OCI-LY3 (cell line): ENCODE data around the gene MED17.

ENCODE experiments used
- H2AFZ ChIP-seq: fragments of 200-600, 300-600 bp; shearing (Covaris generic); 2 replicates; pipeline ENCODE4 v1.6.0; 2014; ENCODE audit warnings: antibody characterized with exemption, low read depth, low read length
- H3K27ac ChIP-seq: fragments of 200-600, 300-600 bp; sonication (generic); 2 replicates; pipeline ENCODE4 v1.5.1; 2014; ENCODE audit warnings: mild to moderate bottlenecking, low read length, moderate library complexity, mixed read lengths
- H3K27me3 ChIP-seq: fragments of 200-600, 300-600 bp; sonication (generic); 2 replicates; pipeline ENCODE4 v1.6.1; 2014; ENCODE audit warnings: low read depth, low read length, mixed read lengths
- H3K36me3 ChIP-seq: fragments of 200-600, 300-600 bp; sonication (generic); replicated peaks from 2 replicates; pipeline ENCODE3; 2014; ENCODE audit warnings: low read depth, low read length, mixed read lengths
- H3K4me1 ChIP-seq: fragments of 300-600, 200-600 bp; sonication (generic); 2 replicates; pipeline ENCODE4 v1.6.1; 2014; ENCODE audit warnings: low read length, mixed read lengths
- H3K4me2 ChIP-seq: fragments of 200-600, 300-600 bp; sonication (generic); 2 replicates; pipeline ENCODE4 v1.6.1; 2014; ENCODE audit warnings: low read length, mixed read lengths
- H3K4me3 ChIP-seq: fragments of 300-600, 200-600 bp; sonication (generic); 2 replicates; pipeline ENCODE4 v1.5.1; 2014; ENCODE audit warnings: antibody characterized with exemption, mild to moderate bottlenecking, low read length, moderate library complexity
- H3K79me2 ChIP-seq: fragments of 300-600, 200-600 bp; shearing (Covaris generic); 2 replicates; pipeline ENCODE4 v1.6.1; 2014; ENCODE audit warnings: mild to moderate bottlenecking, low read length, mixed read lengths
- H3K9ac ChIP-seq: fragments of 300-600, 200-600 bp; shearing (Covaris generic); 2 replicates; pipeline ENCODE4 v1.6.0; 2014; ENCODE audit warnings: mild to moderate bottlenecking, low read length, moderate library complexity
- H3K9me3 ChIP-seq: fragments of 200-600, 300-600 bp; shearing (Covaris generic); 2 replicates; pipeline ENCODE4 v1.6.1; 2014; ENCODE audit warnings: low read length, mixed read lengths; ENCODE audit not compliant: insufficient read depth
- H4K20me1 ChIP-seq: fragments of 200-600, 300-600 bp; sonication (generic); 2 replicates; pipeline ENCODE4 v1.6.1; 2016; ENCODE audit warnings: low read length, mixed read lengths; ENCODE audit not compliant: insufficient read depth
- EZH2phosphoT487 ChIP-seq: fragments of 200-600 bp; shearing (Covaris generic); IDR thresholded peaks from 2 replicates; pipeline ENCODE4 v1.6.1; 2018; ENCODE audit warnings: antibody characterized with exemption, mixed run types, low read depth
- TF ChIP-seq, protein P1 (sequence below): fragments of 200-600, 300-600 bp; sonication (generic); IDR thresholded peaks from 2 replicates; pipeline ENCODE4 v1.5.1; 2014; ENCODE audit warnings: antibody characterized with exemption, low read length, low read depth

Gene MED17, protein sequence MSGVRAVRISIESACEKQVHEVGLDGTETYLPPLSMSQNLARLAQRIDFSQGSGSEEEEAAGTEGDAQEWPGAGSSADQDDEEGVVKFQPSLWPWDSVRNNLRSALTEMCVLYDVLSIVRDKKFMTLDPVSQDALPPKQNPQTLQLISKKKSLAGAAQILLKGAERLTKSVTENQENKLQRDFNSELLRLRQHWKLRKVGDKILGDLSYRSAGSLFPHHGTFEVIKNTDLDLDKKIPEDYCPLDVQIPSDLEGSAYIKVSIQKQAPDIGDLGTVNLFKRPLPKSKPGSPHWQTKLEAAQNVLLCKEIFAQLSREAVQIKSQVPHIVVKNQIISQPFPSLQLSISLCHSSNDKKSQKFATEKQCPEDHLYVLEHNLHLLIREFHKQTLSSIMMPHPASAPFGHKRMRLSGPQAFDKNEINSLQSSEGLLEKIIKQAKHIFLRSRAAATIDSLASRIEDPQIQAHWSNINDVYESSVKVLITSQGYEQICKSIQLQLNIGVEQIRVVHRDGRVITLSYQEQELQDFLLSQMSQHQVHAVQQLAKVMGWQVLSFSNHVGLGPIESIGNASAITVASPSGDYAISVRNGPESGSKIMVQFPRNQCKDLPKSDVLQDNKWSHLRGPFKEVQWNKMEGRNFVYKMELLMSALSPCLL

DNA sequence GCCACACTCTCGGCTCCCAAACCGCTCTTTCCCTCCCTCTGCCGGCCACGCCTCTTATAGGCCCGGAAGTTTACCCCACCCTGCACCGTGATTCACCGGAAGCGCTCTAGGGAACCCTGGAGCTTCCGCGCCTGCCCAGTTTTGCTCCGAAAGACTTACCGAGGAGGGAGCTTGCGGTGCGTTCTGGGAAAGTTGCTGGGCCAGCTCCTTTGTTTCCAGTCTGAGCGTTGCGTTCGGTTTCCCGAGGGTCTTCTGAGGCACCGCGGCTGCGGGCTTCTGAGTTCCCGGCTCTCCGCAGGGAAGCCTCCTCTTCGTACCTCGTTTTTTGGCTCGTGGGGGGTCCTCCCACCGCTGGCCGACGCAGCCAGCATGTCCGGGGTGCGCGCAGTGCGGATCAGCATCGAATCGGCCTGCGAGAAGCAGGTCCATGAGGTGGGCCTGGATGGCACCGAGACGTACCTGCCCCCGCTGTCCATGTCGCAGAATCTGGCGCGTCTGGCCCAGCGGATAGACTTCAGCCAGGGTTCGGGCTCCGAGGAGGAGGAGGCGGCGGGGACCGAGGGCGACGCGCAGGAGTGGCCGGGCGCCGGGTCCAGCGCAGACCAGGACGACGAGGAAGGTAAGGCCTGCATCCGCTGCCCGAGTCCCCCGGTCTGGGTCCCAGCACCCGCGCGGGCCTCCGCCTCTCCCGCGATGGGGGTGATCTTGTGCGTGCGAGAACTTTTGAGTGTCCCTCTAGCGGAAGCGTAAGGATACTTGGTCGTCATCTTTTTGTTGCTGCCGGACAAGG lies at the start of gene MED17:
MED17 (plus strand) TSS at position 138 of the 790 bp plus-strand sequence; CDS start at position 370, 232 bp downstream.
- peaks cover 20% of the 10 kb centered on the region for H3K4me1 ChIP-seq
- peaks cover 60% of the 10 kb centered on the region for H3K79me2 ChIP-seq
- TF ChIP-seq, protein P1, sequence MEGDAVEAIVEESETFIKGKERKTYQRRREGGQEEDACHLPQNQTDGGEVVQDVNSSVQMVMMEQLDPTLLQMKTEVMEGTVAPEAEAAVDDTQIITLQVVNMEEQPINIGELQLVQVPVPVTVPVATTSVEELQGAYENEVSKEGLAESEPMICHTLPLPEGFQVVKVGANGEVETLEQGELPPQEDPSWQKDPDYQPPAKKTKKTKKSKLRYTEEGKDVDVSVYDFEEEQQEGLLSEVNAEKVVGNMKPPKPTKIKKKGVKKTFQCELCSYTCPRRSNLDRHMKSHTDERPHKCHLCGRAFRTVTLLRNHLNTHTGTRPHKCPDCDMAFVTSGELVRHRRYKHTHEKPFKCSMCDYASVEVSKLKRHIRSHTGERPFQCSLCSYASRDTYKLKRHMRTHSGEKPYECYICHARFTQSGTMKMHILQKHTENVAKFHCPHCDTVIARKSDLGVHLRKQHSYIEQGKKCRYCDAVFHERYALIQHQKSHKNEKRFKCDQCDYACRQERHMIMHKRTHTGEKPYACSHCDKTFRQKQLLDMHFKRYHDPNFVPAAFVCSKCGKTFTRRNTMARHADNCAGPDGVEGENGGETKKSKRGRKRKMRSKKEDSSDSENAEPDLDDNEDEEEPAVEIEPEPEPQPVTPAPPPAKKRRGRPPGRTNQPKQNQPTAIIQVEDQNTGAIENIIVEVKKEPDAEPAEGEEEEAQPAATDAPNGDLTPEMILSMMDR, result peak; percentile 45
- no peak for TF ChIP-seq EZH2phosphoT487
- peak within 1 kb of the TSS; percentile 83 for H3K4me3 ChIP-seq
- no peaks in the 10 kb centered on the region for H3K9me3 ChIP-seq
- H4K20me1 ChIP-seq, result peaks cover 27% of the 10 kb centered on the region
- H3K4me2 ChIP-seq, result peak within 1 kb of the TSS; percentile 89
- H2AFZ ChIP-seq, result peak within 1 kb of the TSS; percentile 73
- peak within 1 kb of the TSS; percentile 72 for H3K27ac ChIP-seq
- H3K9ac ChIP-seq, result peak within 1 kb of the TSS; percentile 91
- H3K36me3 ChIP-seq, result peaks cover 20% of the 10 kb centered on the region
- no peaks in the 10 kb centered on the region for H3K27me3 ChIP-seq

DNA sequence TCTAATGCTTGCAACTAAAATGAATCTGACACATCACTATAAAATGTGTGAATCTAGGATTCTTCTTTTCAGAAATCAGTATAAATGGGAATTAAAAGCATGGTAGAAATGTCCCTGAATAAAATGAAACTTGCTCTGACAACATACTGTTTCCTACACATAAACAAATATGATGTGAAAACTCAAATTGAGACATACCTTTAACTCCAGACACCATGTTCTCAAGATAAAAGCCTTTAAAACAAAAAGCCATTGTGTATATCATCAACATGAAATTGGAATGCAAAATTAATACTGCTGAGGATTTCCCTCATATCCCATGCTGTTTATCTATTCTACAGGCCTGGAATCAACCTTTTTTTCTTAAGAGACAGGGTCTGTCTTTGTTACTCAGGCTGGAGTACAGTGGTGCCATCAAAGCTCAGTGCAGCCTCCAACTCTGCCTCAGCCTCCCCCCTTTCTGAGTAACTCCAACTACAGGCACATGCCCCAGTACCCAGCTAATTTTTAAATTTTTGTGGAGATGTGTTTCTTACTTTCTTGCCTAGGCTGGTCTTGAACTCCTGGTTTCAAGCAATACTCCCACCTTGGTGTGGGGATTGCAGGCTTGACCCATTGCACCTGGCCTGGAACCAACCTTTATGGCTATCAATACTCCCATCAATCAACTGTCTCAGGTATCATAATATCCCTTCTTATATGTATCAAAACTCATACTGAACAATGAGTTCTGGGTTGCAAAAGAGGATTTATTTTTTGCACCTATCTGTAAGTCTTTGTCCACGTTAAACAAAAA lies 49.5 kb upstream of the MED17 start:
- peaks cover 51% of the 10 kb centered on the region for H3K4me1 ChIP-seq

DNA sequence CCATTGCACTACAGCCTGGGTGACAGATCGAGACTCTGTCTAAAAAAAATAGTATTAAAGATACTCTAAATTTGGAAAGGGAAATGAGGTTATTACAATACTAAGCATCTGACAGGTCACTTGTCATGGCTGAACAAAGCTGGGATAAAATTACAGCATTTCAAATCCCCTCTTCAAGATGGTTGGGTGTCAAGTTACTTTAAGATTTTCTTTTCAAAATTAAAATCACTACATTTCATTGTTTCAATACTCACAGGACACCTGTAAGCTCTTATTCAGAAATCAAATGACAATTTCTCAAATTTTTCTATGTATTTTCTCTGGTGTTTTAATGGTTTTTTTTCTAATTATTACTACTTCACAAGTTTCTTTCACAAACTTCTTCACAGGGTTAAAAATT lies 48.5 kb upstream of the MED17 start:
- H4K20me1 ChIP-seq, result peaks cover 86% of the 10 kb centered on the region
- H3K27ac ChIP-seq, result no peak overlapping the region
- H3K9ac ChIP-seq, result no peak overlapping the region
- no peak overlapping the region for H3K4me2 ChIP-seq
- no peaks in the 10 kb centered on the region for H3K27me3 ChIP-seq
- TF ChIP-seq, protein P1, result no peak
- TF ChIP-seq EZH2phosphoT487, result no peak
- peaks cover 99% of the 10 kb centered on the region for H3K36me3 ChIP-seq
- peaks cover 51% of the 10 kb centered on the region for H3K4me1 ChIP-seq
- no peak overlapping the region for H2AFZ ChIP-seq
- H3K79me2 ChIP-seq, result peaks cover 88% of the 10 kb centered on the region
- no peak overlapping the region for H3K4me3 ChIP-seq
- no peaks in the 10 kb centered on the region for H3K9me3 ChIP-seq

More for the DNA sequence above, 49.5 kb upstream of the MED17 start:
- Histone ChIP-seq H3K4me2 (no peak overlapping the region), H3K27ac (no peak overlapping the region), H3K4me3 (no peak overlapping the region), H2AFZ (no peak overlapping the region), H3K9ac (no peak overlapping the region), H3K9me3 (no peaks in the 10 kb centered on the region), H3K36me3 (peaks cover 100% of the 10 kb centered on the region), H4K20me1 (peaks cover 88% of the 10 kb centered on the region), H3K79me2 (peaks cover 77% of the 10 kb centered on the region), H3K27me3 (no peaks in the 10 kb centered on the region)
- no peak for TF ChIP-seq EZH2phosphoT487
- TF ChIP-seq, protein P1, result no peak
